Endodermal cell (in vitro differentiated cells): ENCODE data around the gene MAST2. TPM values are rescaled to one million over a fixed set of nuclear protein-coding genes. Genes with fewer than 3 reads are reported as not detected.

Experiments used
- DNase-seq: peaks from one replicate; pipeline ENCODE4 v3.0.0-alpha.2; 2017
- H3K27ac ChIP-seq: 2 replicates; pipeline ENCODE4 v1.5.1; 2013; ENCODE audit warnings: mild to moderate bottlenecking, low read depth, low read length, moderate library complexity
- H3K27me3 ChIP-seq: 2 replicates; pipeline ENCODE4 v1.6.1; 2013; ENCODE audit warnings: mild to moderate bottlenecking, low read length, moderate library complexity; ENCODE audit not compliant: insufficient read depth, control insufficient read depth, poor library complexity, severe bottlenecking
- H3K36me3 ChIP-seq: 2 replicates; pipeline ENCODE4 v1.7.0; 2013; ENCODE audit warnings: mild to moderate bottlenecking, low read length, moderate library complexity; ENCODE audit not compliant: control insufficient read depth, insufficient read depth
- H3K4me1 ChIP-seq: one replicate; pipeline ENCODE4 v1.7.0; 2013; ENCODE audit warnings: low read length; ENCODE audit not compliant: control insufficient read depth, insufficient read depth
- H3K4me3 ChIP-seq: 2 replicates; pipeline ENCODE4 v1.5.1; 2013; ENCODE audit warnings: mild to moderate bottlenecking, low read length, moderate library complexity
- H3K9ac ChIP-seq: 2 replicates; pipeline ENCODE4 v1.6.1; 2013; ENCODE audit warnings: mild to moderate bottlenecking, low read length, moderate library complexity; ENCODE audit not compliant: poor library complexity, severe bottlenecking; ENCODE audit errors: extremely low read depth
- H3K9me3 ChIP-seq: 2 replicates; pipeline ENCODE4 v1.6.1; 2013; ENCODE audit warnings: mild to moderate bottlenecking, low read length, moderate library complexity; ENCODE audit not compliant: control insufficient read depth
- H3K27ac Mint-ChIP-seq: 2 replicates; pipeline ENCODE4 v1.8.0; 2020; ENCODE audit warnings: mixed read lengths
- H3K27me3 Mint-ChIP-seq: 2 replicates; pipeline ENCODE4 v1.8.0; 2021; ENCODE audit warnings: mild to moderate bottlenecking, mixed read lengths; ENCODE audit not compliant: insufficient read depth
- H3K36me3 Mint-ChIP-seq: 2 replicates; pipeline ENCODE4 v1.8.0; 2020; ENCODE audit warnings: low read depth, mixed read lengths
- H3K4me1 Mint-ChIP-seq: 2 replicates; pipeline ENCODE4 v1.8.0; 2020; ENCODE audit warnings: mixed read lengths
- H3K4me3 Mint-ChIP-seq: 2 replicates; pipeline ENCODE4 v1.8.0; 2020; ENCODE audit warnings: mild to moderate bottlenecking, moderate library complexity, mixed read lengths
- H3K9me3 Mint-ChIP-seq: 2 replicates; pipeline ENCODE4 v1.8.0; 2020; ENCODE audit warnings: mild to moderate bottlenecking, mixed read lengths
- CTCF ChIP-seq: fragments of 200-600 bp; sonication (generic); conservative IDR thresholded peaks from 2 replicates; pipeline ENCODE4 v1.5.0; 2021; ENCODE audit warnings: antibody characterized with exemption, mild to moderate bottlenecking
- WGBS, 2 experiments: methylation state at CpG; one replicate each; pipeline versions ENCODE4 v1.1.5 to v1.1.7; 2013; ENCODE audit warnings: missing lambda C conversion rate in 2 of 2, mixed read lengths in 1 of 2; ENCODE audit not compliant: insufficient coverage in 1 of 2, insufficient read length in 1 of 2; 5-methylcytosine and 5-hydroxymethylcytosine counted together
- total RNA-seq, 2 donors: library from RNA; stranded (reverse); fragmentation: NEBNext Ultra II Directional in 1 of 2; extraction: Animal tissue kit (Norgen Biotek cat#: 25700) in 1 of 2; gene quantifications; 2 replicates in 1 of 2; 3 replicates in 1 of 2; pipeline ENCODE4 v1.2.1, GENCODE V29; 2021

The MAST2 gene
- total RNA-seq, 2 donors from 2014 or later, result 46.3 to 60.7 TPM

DNA sequence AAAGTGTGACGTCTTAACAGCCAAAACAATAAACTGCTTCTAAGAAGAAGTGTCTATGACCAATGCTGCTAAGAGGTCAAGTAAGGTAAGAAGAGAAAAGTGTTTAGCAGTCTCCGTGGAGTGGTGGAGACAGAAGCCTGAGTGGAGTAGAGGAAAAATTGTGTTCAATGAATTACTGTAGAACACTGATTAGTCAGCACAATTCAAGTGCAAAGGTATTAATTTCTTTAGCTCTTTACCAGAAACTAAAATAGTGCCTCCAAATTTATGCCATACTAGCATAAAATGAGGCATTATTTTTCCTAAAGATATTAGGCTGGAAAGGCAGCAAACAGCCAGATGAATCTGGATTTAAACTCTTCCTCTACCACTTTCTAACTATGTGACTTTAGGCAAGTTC is 272.9 kb downstream of the MAST2 start:
- 97 to 100% methylated on average over 2 of the region's 2 CpGs for WGBS, 2 experiments

DNA sequence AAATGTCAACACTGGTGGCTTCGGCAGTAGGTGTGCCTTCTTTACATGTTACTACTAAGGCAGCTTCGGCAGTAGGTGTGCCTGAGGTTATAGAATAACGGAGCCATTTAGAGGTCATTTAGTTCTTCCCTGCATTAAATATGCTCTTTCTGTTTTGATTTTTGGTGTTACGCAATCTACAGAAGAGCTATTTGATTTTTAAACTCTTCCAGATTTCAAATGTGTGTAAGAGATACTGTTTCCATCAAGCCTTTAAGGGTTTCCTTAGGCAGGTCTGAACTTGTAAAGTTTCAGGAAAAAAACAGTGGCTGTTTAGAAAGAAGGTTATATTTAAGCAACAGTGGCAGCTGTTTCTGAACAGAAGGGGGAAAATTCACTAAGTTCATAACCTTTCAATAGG is 274.2 kb downstream of the MAST2 start:
- H3K27me3 ChIP-seq, result no peaks in the 10 kb centered on the region
- no peak for DNase-seq
- Mint-ChIP-seq H3K27ac (no peak overlapping the region), H3K36me3 (peaks cover 20% of the 10 kb centered on the region), H3K9me3 (no peaks in the 10 kb centered on the region), H3K4me1 (peaks cover 5% of the 10 kb centered on the region), H3K27me3 (no peaks in the 10 kb centered on the region), H3K4me3 (no peak overlapping the region)
- H3K9me3 ChIP-seq, result no peaks in the 10 kb centered on the region
- no peak overlapping the region for H3K4me3 ChIP-seq
- H3K36me3 ChIP-seq, result peaks cover 23% of the 10 kb centered on the region
- no peak overlapping the region for H3K9ac ChIP-seq
- WGBS, 2 experiments, result 96 to 98% methylated on average over 4 of the region's 4 CpGs
- no peaks in the 10 kb centered on the region for H3K4me1 ChIP-seq
- TF ChIP-seq CTCF, result no peak
- no peak overlapping the region for H3K27ac ChIP-seq

More for the DNA sequence above, 272.9 kb downstream of the MAST2 start:
- Mint-ChIP-seq H3K4me3 (no peak overlapping the region), H3K9me3 (no peaks in the 10 kb centered on the region), H3K36me3 (peaks cover 19% of the 10 kb centered on the region), H3K27me3 (no peaks in the 10 kb centered on the region), H3K27ac (no peak overlapping the region), H3K4me1 (peaks cover 12% of the 10 kb centered on the region)
- Histone ChIP-seq H3K27ac (no peak overlapping the region), H3K4me3 (no peak overlapping the region), H3K36me3 (peaks cover 23% of the 10 kb centered on the region), H3K9ac (no peak overlapping the region), H3K27me3 (no peaks in the 10 kb centered on the region), H3K4me1 (no peaks in the 10 kb centered on the region), H3K9me3 (no peaks in the 10 kb centered on the region)
- no peak for TF ChIP-seq CTCF
- DNase-seq, result no peak

- Mint-ChIP-seq H3K36me3 (peaks cover 12% of the 10 kb centered on the region), H3K27ac (no peak overlapping the region), H3K9me3 (no peaks in the 10 kb centered on the region), H3K4me3 (no peak overlapping the region), H3K4me1 (no peaks in the 10 kb centered on the region), H3K27me3 (no peaks in the 10 kb centered on the region)
- no peak for DNase-seq
- Histone ChIP-seq H3K27me3 (no peaks in the 10 kb centered on the region), H3K36me3 (peaks cover 17% of the 10 kb centered on the region), H3K9me3 (no peaks in the 10 kb centered on the region), H3K4me3 (no peak overlapping the region), H3K9ac (no peak overlapping the region), H3K4me1 (no peaks in the 10 kb centered on the region), H3K27ac (no peak overlapping the region)
- no peak for TF ChIP-seq CTCF
- WGBS, 2 experiments, result 88% methylated on average over 3 of the region's 3 CpGs; no CpG with 5 or more reads in 1 of the 2 experiments
Measured at GRCh38 chr1:46080257-46080656, 276.8 kb downstream of the MAST2 start.
